Measurements from ENCODE around the gene TFR2.

GRCh38 chr7:100582650-100583049, 58.7 kb downstream of the TFR2 start:
- no peak for TF ChIP-seq POLR2A (IDR thresholded peaks at IDR 0.05)
- TF ChIP-seq, protein P1, sequence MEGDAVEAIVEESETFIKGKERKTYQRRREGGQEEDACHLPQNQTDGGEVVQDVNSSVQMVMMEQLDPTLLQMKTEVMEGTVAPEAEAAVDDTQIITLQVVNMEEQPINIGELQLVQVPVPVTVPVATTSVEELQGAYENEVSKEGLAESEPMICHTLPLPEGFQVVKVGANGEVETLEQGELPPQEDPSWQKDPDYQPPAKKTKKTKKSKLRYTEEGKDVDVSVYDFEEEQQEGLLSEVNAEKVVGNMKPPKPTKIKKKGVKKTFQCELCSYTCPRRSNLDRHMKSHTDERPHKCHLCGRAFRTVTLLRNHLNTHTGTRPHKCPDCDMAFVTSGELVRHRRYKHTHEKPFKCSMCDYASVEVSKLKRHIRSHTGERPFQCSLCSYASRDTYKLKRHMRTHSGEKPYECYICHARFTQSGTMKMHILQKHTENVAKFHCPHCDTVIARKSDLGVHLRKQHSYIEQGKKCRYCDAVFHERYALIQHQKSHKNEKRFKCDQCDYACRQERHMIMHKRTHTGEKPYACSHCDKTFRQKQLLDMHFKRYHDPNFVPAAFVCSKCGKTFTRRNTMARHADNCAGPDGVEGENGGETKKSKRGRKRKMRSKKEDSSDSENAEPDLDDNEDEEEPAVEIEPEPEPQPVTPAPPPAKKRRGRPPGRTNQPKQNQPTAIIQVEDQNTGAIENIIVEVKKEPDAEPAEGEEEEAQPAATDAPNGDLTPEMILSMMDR (IDR thresholded peaks at IDR 0.05), result no peak
